Measurements from ENCODE around the gene SELENOM.
"Not testable (repeated sequence)": the region's sequence is repeated elsewhere in the genome, so short reads cannot be mapped to it uniquely, and the experiment has no call there.

SELENOM gene

GRCh38 chr22:31133911-31134310 is 26.5 kb upstream of the SELENOM start:
- no peak for DNase-seq (ENCODE audit: low read depth)

GRCh38 chr22:31130873-31131272 is 23.5 kb upstream of the SELENOM start:
- DNase-seq (ENCODE audit: low read depth), result no peak

- DNase-seq (ENCODE audit: low read depth), result no peak
These were observed 20.8 kb upstream of the SELENOM start for GRCh38 chr22:31128156-31128555.

GRCh38 chr22:31127181-31127772 is 19.9 kb upstream of the SELENOM start:
- DNase-seq (ENCODE audit: low read depth), result no peak

- no peak for DNase-seq (ENCODE audit: low read depth)
These were observed 19.5 kb upstream of the SELENOM start for GRCh38 chr22:31126869-31127175.

GRCh38 chr22:31126128-31126868 is 18.9 kb upstream of the SELENOM start:
- DNase-seq (ENCODE audit: low read depth), result no peak

- no peak for DNase-seq (ENCODE audit: low read depth)
These were observed 18.3 kb upstream of the SELENOM start for GRCh38 chr22:31125521-31126117.

GRCh38 chr22:31124811-31125465 is 17.6 kb upstream of the SELENOM start:
- no peak for DNase-seq (ENCODE audit: low read depth)

GRCh38 chr22:31124290-31124689 is 16.9 kb upstream of the SELENOM start:
- no peak for DNase-seq (ENCODE audit: low read depth)

GRCh38 chr22:31123292-31123602 is 15.9 kb upstream of the SELENOM start:
- DNase-seq (ENCODE audit: low read depth), result no peak

- DNase-seq (ENCODE audit: low read depth), result peak; percentile 57
These were observed 15.3 kb upstream of the SELENOM start, which contains the start of gene INPP5J for GRCh38 chr22:31122532-31123291. TSS of gene INPP5J (plus strand) at chr22:31122966. CDS start at chr22:31123015, 49 bp downstream.

- DNase-seq (ENCODE audit: low read depth), result no peak
These were observed 14.8 kb upstream of the SELENOM start for GRCh38 chr22:31122196-31122531.

- no peak for DNase-seq (ENCODE audit: low read depth)
These were observed 14.0 kb upstream of the SELENOM start for GRCh38 chr22:31121403-31121802.

- no peak for DNase-seq (ENCODE audit: low read depth)
These were observed 13.3 kb upstream of the SELENOM start for GRCh38 chr22:31120642-31121041.

- no peak for DNase-seq (ENCODE audit: low read depth)
These were observed 12.9 kb upstream of the SELENOM start for GRCh38 chr22:31120230-31120629.

GRCh38 chr22:31119026-31119717 is 11.8 kb upstream of the SELENOM start:
- no peak for DNase-seq (ENCODE audit: low read depth)

GRCh38 chr22:31118046-31118820 is 10.9 kb upstream of the SELENOM start:
- DNase-seq (ENCODE audit: low read depth), result no peak

- not testable (repeated sequence) for DNase-seq (ENCODE audit: low read depth)
These were observed 5.3 kb upstream of the SELENOM start for GRCh38 chr22:31112547-31113091.

GRCh38 chr22:31107894-31108218 is 488 bp upstream of the SELENOM start:
- DNase-seq (ENCODE audit: low read depth), result no peak

GRCh38 chr22:31106731-31107177 is 614 bp downstream of the SELENOM start:
- peak; percentile 50 for DNase-seq (ENCODE audit: low read depth)

GRCh38 chr22:31106001-31106571 is 1.3 kb downstream of the SELENOM start:
- DNase-seq (ENCODE audit: low read depth), result no peak
